ENCODE measurements around the gene CKAP2L. TPM values are rescaled to one million over a fixed set of nuclear protein-coding genes. Genes with fewer than 3 reads are reported as not detected.

Gene CKAP2L
- total RNA-seq, 1 donor from 2014 or later: 0.26 TPM

DNA sequence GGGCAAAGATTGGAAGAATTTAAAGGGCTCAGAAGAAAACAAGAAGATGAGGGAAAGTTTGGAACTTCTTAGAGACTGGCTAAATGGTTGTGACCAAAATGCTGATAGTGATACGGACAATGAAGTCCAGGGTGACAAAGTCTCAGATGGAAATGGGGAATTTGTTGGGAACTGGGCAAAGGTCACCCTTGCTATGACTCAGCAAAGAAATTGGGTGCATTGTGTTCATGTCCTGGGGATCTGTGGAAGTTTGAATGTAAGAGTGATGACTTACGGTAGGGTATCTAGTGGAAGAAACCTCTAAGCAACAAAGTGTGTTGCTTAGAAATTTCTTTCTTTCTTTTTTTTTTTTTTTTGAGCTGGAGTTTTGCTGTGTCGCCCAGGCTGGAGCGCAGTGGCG is 25.9 kb upstream of the CKAP2L start:
- TF ChIP-seq, protein P1, sequence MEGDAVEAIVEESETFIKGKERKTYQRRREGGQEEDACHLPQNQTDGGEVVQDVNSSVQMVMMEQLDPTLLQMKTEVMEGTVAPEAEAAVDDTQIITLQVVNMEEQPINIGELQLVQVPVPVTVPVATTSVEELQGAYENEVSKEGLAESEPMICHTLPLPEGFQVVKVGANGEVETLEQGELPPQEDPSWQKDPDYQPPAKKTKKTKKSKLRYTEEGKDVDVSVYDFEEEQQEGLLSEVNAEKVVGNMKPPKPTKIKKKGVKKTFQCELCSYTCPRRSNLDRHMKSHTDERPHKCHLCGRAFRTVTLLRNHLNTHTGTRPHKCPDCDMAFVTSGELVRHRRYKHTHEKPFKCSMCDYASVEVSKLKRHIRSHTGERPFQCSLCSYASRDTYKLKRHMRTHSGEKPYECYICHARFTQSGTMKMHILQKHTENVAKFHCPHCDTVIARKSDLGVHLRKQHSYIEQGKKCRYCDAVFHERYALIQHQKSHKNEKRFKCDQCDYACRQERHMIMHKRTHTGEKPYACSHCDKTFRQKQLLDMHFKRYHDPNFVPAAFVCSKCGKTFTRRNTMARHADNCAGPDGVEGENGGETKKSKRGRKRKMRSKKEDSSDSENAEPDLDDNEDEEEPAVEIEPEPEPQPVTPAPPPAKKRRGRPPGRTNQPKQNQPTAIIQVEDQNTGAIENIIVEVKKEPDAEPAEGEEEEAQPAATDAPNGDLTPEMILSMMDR (IDR thresholded peaks at IDR 0.05; ENCODE audit: insufficient read depth, low read length, severe bottlenecking): no peak
- Histone ChIP-seq H3K27me3 (ENCODE audit: control insufficient read depth, insufficient read depth, low read length) (no peaks in the 10 kb centered on the region), H3K4me3 (ENCODE audit: low read depth, low read length) (no peak overlapping the region), H3K36me3 (ENCODE audit: control insufficient read depth, insufficient read depth, low read length) (no peaks in the 10 kb centered on the region)
- FAIRE-seq (no peak), DNase-seq (ENCODE audit: low read depth) (no peak)

GRCh38 chr2:112789186-112789585 is 24.8 kb upstream of the CKAP2L start:
- H3K27me3 ChIP-seq (ENCODE audit: control insufficient read depth, insufficient read depth, low read length): no peaks in the 10 kb centered on the region
- TF ChIP-seq, protein P1 (IDR thresholded peaks at IDR 0.05; ENCODE audit: insufficient read depth, low read length, severe bottlenecking): no peak
- H3K36me3 ChIP-seq (ENCODE audit: control insufficient read depth, insufficient read depth, low read length): no peaks in the 10 kb centered on the region
- FAIRE-seq: no peak
- H3K4me3 ChIP-seq (ENCODE audit: low read depth, low read length): no peak overlapping the region
- DNase-seq (ENCODE audit: low read depth): no peak

GRCh38 chr2:112788653-112789052 is 24.2 kb upstream of the CKAP2L start:
- H3K4me3 ChIP-seq (ENCODE audit: low read depth, low read length): no peak overlapping the region
- TF ChIP-seq, protein P1 (IDR thresholded peaks at IDR 0.05; ENCODE audit: insufficient read depth, low read length, severe bottlenecking): no peak
- FAIRE-seq (no peak), DNase-seq (ENCODE audit: low read depth) (no peak)
- no peaks in the 10 kb centered on the region for H3K36me3 ChIP-seq (ENCODE audit: control insufficient read depth, insufficient read depth, low read length)
- H3K27me3 ChIP-seq (ENCODE audit: control insufficient read depth, insufficient read depth, low read length): no peaks in the 10 kb centered on the region

GRCh38 chr2:112787729-112788393 is 23.5 kb upstream of the CKAP2L start:
- no peak overlapping the region for H3K4me3 ChIP-seq (ENCODE audit: low read depth, low read length)
- TF ChIP-seq, protein P1 (IDR thresholded peaks at IDR 0.05; ENCODE audit: insufficient read depth, low read length, severe bottlenecking): no peak
- DNase-seq (ENCODE audit: low read depth): no peak
- H3K27me3 ChIP-seq (ENCODE audit: control insufficient read depth, insufficient read depth, low read length): no peaks in the 10 kb centered on the region
- peaks cover 1% of the 10 kb centered on the region for H3K36me3 ChIP-seq (ENCODE audit: control insufficient read depth, insufficient read depth, low read length)
- no peak for FAIRE-seq

- peaks cover 3% of the 10 kb centered on the region for H3K36me3 ChIP-seq (ENCODE audit: control insufficient read depth, insufficient read depth, low read length)
- TF ChIP-seq, protein P1 (IDR thresholded peaks at IDR 0.05; ENCODE audit: insufficient read depth, low read length, severe bottlenecking): no peak
- no peak overlapping the region for H3K4me3 ChIP-seq (ENCODE audit: low read depth, low read length)
- FAIRE-seq (no peak), DNase-seq (ENCODE audit: low read depth) (peak; percentile 87)
- no peaks in the 10 kb centered on the region for H3K27me3 ChIP-seq (ENCODE audit: control insufficient read depth, insufficient read depth, low read length)
These were observed 22.9 kb upstream of the CKAP2L start for GRCh38 chr2:112787294-112787693.
